ENCODE results near the gene GJD4. TPM values are rescaled to one million over a fixed set of nuclear protein-coding genes. Genes with fewer than 3 reads are reported as not detected.

The GJD4 gene
- total RNA-seq, 1 experiment from 2014 or later: not detected

DNA sequence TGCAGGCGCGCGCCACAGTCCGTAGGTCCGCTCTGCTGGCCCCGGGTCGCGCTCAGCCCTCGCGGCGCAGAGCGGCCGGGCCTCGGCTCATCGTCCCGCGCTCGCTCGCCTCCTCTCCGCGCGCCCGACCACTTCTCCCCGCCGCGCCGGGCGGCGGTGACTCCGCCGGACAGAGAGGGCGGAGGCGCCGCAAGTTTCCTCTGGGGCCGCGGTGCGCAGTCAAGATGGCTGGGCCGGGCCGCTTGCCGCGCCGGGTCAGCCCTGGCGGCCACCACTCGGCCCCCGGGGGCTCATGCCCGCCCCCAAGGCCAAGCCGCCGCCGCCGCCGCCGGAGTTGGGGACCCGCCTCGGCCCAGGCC lies 36.5 kb downstream of the GJD4 start:
- Histone ChIP-seq H3F3A (ENCODE audit: insufficient read depth, low read depth) (no peaks in the 10 kb centered on the region), H3K4me2 (no peak overlapping the region), H2AFZ (no peak overlapping the region), H3K9me3 (ENCODE audit: insufficient read depth, low read depth) (no peaks in the 10 kb centered on the region), H3K79me2 (ENCODE audit: low read depth) (no peaks in the 10 kb centered on the region), H3K27ac (no peak overlapping the region), H3K36me3 (ENCODE audit: low read depth) (no peaks in the 10 kb centered on the region), H4K20me1 (ENCODE audit: insufficient read depth) (no peaks in the 10 kb centered on the region), H3K9me2 (ENCODE audit: insufficient read depth) (no peaks in the 10 kb centered on the region), H3K27me3 (ENCODE audit: insufficient read depth, low read depth) (peaks cover 20% of the 10 kb centered on the region), H3K4me1 (replicated peaks; ENCODE audit: insufficient read depth) (no peaks in the 10 kb centered on the region), H3K4me3 (no peak overlapping the region)
- ChIA-PET POLR2A (ENCODE audit: unreplicated experiment) (no interaction called here), CTCF (no interaction called here)
- intact Hi-C loops (cut with micrococcal nuclease; ENCODE audit: unreplicated experiment): no loop called here
- TF ChIP-seq EZH2 (IDR thresholded peaks at IDR 0.05; ENCODE audit: low read depth): no peak
- TF ChIP-seq, protein P1, sequence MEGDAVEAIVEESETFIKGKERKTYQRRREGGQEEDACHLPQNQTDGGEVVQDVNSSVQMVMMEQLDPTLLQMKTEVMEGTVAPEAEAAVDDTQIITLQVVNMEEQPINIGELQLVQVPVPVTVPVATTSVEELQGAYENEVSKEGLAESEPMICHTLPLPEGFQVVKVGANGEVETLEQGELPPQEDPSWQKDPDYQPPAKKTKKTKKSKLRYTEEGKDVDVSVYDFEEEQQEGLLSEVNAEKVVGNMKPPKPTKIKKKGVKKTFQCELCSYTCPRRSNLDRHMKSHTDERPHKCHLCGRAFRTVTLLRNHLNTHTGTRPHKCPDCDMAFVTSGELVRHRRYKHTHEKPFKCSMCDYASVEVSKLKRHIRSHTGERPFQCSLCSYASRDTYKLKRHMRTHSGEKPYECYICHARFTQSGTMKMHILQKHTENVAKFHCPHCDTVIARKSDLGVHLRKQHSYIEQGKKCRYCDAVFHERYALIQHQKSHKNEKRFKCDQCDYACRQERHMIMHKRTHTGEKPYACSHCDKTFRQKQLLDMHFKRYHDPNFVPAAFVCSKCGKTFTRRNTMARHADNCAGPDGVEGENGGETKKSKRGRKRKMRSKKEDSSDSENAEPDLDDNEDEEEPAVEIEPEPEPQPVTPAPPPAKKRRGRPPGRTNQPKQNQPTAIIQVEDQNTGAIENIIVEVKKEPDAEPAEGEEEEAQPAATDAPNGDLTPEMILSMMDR (conservative IDR thresholded peaks at IDR 0.05): no peak
- no peak for DNase-seq
- no TSS peak for BruUV-seq (replicated peaks)

DNA sequence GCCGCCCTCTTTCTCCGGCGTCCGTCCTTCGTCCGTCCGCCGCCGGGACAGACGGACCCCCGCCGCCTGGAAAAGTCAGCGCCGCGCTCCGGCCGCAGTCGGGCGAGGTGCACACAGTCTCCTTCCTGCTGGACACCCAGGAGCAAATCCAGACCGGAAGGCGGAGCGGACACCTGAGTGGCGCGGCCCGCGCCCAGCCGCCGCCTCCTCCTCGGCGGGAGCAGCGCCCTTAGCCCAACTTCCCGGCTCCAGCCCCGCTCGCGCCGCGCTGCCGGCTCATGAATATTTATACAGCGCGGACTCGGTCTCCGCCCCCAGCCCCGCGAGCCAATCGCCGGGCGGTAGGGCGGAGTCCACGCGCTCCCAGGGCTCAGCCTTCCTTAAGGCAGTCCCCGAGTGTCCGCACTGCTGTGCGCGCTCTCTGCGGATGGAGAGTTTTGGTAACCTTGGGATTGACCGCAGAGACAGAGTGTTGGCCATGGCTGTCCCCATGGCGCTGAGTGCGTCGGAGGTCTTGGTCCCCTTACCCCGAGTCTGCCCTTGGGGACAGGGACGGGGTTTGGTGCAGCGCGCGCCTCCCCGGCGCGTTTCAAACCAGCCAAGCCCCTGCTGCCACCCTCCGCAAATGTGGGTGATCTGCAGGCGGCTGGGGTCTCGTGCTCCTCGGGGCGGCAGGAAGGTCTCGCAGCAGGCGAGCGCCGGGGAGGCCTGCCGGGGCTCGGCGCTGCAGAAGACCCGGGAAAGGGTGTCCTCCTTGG lies 37.1 kb downstream of the GJD4 start, which contains the start of gene FZD8:
Gene FZD8, minus strand, starts transcription at position 262 of the 758 bp plus-strand sequence. CDS start 867 bp downstream, outside the sequence.
- TF ChIP-seq EZH2 (IDR thresholded peaks at IDR 0.05; ENCODE audit: low read depth): no peak
- TF ChIP-seq, protein P1 (conservative IDR thresholded peaks at IDR 0.05): no peak
- Histone ChIP-seq H3K79me2 (ENCODE audit: low read depth) (no peaks in the 10 kb centered on the region), H3K4me3 (no peak within 1 kb of the TSS), H3K9me2 (ENCODE audit: insufficient read depth) (no peaks in the 10 kb centered on the region), H3K4me2 (no peak within 1 kb of the TSS), H3K27me3 (ENCODE audit: insufficient read depth, low read depth) (peaks cover 20% of the 10 kb centered on the region), H2AFZ (no peak within 1 kb of the TSS), H3K36me3 (ENCODE audit: low read depth) (no peaks in the 10 kb centered on the region), H3K4me1 (replicated peaks; ENCODE audit: insufficient read depth) (no peaks in the 10 kb centered on the region), H3K27ac (no peak within 1 kb of the TSS), H4K20me1 (ENCODE audit: insufficient read depth) (no peaks in the 10 kb centered on the region), H3F3A (ENCODE audit: insufficient read depth, low read depth) (no peaks in the 10 kb centered on the region), H3K9me3 (ENCODE audit: insufficient read depth, low read depth) (no peaks in the 10 kb centered on the region)
- BruUV-seq (replicated peaks): no TSS peak
- ChIA-PET CTCF (no interaction called here), POLR2A (ENCODE audit: unreplicated experiment) (no interaction called here)
- DNase-seq: peak in 1 of 2 experiments; percentile 65
- intact Hi-C loops (cut with micrococcal nuclease; ENCODE audit: unreplicated experiment): no loop called here

DNA sequence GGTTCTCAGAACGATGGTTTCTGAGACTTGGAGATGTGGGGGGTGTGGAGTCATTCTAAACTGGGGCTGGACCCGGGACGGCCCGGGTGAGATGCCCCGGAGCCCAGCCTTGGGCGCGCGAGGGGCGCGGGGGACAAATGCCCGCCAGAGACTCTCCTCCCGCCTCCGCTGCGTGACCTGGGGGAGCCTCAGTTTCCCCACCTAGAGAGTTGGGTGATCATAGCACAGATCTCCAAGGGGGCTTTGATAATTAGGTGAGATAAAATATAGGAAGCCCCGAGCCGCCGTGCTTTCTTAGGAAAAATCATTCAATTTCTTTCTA lies 37.6 kb downstream of the GJD4 start:
- ChIA-PET CTCF (no interaction called here), POLR2A (ENCODE audit: unreplicated experiment) (no interaction called here)
- peaks cover 20% of the 10 kb centered on the region for H3K27me3 ChIP-seq (ENCODE audit: insufficient read depth, low read depth)
- H3K4me3 ChIP-seq: no peak overlapping the region
- no TSS peak for BruUV-seq (replicated peaks)
- H2AFZ ChIP-seq: no peak overlapping the region
- no peaks in the 10 kb centered on the region for H3K36me3 ChIP-seq (ENCODE audit: low read depth)
- TF ChIP-seq EZH2 (IDR thresholded peaks at IDR 0.05; ENCODE audit: low read depth): no peak
- TF ChIP-seq, protein P1 (conservative IDR thresholded peaks at IDR 0.05): no peak
- no peak overlapping the region for H3K27ac ChIP-seq
- no peak overlapping the region for H3K4me2 ChIP-seq
- intact Hi-C loops (cut with micrococcal nuclease; ENCODE audit: unreplicated experiment): no loop called here
- no peaks in the 10 kb centered on the region for H3K9me3 ChIP-seq (ENCODE audit: insufficient read depth, low read depth)
- no peaks in the 10 kb centered on the region for H3F3A ChIP-seq (ENCODE audit: insufficient read depth, low read depth)
- H4K20me1 ChIP-seq (ENCODE audit: insufficient read depth): no peaks in the 10 kb centered on the region
- no peaks in the 10 kb centered on the region for H3K79me2 ChIP-seq (ENCODE audit: low read depth)
- H3K9me2 ChIP-seq (ENCODE audit: insufficient read depth): no peaks in the 10 kb centered on the region
- DNase-seq: no peak
- no peaks in the 10 kb centered on the region for H3K4me1 ChIP-seq (replicated peaks; ENCODE audit: insufficient read depth)

Data from PC-9 (cell line).